CD4-positive, alpha-beta T cell treated with Interleukin-12 subunit alpha and Interleukin-12 subunit beta, for 1 hour (primary cell): ENCODE results near the gene FILIP1.
"Not testable (repeated sequence)": the region's sequence is repeated elsewhere in the genome, so short reads cannot be mapped to it uniquely, and the experiment has no call there.

ENCODE experiments used
- DNase-seq: peaks from one replicate; pipeline ENCODE4 v3.0.0-alpha.2; 2020

FILIP1 gene

DNA sequence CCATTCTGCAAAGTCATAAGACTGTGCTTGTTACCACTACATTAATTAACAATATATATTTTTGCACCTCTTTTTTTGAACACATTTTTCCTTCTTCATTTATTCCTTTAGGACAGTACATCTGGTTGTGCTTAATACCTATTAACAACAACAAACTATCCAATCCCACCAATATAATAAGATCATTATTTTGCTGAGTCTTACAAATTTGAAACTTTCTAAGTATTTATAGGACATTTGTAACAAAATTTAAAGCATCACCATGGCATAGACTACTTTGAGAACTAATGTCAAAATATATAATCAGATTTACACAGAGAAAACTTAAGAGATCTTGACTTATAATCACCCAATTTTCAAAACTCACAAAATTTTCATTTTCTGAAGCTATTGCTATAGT, 47.9 kb downstream of the FILIP1 start:
- no peak for DNase-seq

DNA sequence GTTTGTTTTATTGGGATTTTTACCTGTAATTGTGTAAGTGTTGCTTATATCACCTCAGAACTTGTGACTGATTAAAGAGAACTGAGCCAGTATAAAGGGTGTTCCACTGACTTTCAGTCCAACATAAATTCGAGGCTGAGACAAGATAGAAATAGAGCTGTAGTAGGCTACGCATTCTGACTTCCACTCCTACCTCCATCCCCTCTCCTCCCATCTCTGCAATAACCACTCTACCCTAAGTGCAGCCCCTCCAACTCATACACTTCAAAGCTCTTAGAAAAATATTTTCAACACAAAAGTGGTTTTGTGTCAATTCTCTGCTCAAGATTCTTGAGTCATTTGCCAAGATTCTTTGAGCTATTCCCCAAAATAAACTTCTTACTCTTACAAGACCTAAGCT, 48.7 kb downstream of the FILIP1 start:
- no peak for DNase-seq

DNA sequence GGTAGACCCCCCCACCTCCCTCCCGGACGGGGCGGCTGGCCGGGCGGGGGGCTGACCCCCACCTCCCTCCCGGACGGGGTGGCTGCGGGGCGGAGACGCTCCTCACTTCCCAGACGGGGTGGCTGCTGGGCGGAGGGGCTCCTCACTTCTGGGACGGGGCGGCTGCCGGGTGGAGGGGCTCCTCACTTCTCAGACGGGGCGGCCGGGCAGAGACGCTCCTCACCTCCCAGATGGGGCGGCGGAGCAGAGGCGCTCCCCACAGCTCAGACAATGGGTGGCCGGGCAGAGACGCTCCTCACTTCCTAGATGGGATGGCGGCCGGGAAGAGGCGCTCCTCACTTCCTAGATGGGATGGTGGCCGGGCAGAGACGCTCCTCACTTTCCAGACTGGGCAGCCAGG, 51.7 kb downstream of the FILIP1 start:
- DNase-seq = not testable (repeated sequence)

DNA sequence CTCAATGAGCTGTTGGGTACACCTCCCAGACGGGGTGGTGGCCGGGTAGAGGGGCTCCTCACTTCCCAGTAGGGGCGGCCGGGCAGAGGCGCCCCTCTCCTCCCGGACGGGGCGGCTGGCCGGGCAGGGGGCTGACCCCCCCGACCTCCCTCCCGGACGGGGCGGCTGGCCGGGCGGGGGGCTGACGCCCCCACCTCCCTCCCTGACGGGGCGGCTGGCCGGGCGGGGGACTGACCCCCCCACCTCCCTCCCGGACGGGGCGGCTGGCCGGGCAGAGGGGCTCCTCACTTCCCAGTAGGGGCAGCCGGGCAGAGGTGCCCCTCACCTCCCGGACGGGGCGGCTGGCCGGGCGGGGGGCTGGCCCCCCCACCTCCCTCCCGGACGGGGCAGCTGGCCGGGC, 52.1 kb downstream of the FILIP1 start:
- not testable (repeated sequence) for DNase-seq

DNA sequence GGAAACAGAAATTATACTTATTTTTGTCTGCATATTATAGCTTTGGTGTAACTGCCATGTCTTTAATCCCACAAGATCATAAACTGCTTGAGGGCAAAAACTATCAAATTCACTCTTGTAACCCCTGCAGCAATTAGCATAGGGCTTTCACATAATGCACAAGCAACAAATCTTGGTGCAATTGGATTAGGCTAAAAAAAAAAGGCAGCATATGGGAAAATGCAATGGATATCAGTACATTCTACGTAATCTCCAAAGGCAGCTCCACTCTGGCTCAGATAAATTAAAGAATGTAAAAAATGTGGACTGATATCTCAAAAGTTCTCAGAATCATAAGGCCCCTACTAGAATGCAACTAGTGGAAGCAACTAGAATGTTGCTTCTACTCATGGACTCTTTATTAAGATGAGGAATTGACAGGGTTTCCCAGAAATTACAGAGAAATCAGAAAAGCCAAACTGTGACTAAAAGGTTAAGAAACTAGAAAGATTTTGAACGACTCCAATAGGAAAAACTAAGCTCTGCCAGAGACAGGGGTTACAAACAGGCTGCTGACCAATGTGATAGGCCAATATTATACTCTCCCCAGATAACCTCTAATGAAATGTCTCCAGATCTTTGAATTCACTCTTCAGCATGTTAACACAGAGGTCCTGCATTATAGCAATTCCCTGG, 55.0 kb downstream of the FILIP1 start:
- DNase-seq = no peak

DNA sequence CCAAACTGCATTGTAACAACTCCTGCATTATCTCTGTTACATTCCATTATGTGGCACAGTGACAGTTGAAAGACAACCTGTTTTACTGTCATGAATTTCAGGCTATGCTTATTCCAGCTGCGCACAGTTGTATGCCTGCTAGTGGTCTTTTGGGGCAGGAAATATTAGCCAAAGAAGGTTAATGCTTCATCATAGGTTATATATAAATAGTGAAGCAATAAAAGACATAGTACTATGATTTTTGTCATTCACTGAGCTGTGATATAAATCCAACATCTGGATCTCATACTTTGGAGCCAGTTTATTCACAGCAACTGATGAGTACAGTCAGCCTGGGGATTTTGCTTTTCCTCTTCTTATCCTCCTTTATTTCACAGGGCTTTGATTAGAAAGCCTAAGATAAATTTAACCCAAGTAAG, 55.6 kb downstream of the FILIP1 start:
- DNase-seq = no peak

DNA sequence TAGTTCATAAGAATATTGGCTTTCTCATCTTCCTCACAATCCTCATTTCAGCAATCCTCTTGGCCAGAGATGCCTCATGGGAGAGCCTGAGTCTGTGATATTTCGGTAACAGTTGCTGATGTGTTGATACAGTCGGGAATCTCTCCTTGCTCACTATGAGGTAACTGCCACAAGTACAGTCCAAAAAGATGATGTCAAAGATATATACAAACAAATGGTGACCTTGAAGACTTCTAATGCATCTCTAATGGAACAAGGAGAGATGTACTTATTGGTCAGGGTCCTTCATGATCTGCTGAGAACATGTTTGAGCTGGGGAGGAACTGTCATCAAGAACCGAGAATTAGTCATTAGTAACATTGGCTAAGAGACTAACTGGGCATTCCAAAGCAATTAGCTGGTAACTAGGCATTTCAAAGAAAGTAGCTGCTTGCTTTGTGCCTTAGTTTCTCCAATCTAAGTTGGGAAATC, 56.1 kb downstream of the FILIP1 start:
- no peak for DNase-seq

DNA sequence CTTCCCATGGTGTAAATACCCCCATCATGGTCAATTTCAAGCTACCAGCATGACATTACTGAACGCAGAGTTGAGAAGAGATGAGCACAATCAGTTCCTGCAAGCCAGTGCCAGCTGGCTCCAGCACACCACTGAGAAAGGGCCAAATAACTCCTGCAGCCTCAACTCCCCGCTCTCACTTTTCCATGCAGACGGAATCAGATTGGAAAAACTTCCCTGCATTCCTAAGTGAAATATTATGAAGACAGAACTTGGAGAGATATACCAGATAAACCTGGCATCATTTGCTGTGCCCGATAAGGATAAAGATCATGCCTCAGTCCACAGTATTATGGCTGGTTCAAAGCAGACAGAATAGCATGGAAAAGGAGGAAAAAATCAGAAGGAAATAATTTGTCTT, 56.7 kb downstream of the FILIP1 start:
- DNase-seq = no peak

DNA sequence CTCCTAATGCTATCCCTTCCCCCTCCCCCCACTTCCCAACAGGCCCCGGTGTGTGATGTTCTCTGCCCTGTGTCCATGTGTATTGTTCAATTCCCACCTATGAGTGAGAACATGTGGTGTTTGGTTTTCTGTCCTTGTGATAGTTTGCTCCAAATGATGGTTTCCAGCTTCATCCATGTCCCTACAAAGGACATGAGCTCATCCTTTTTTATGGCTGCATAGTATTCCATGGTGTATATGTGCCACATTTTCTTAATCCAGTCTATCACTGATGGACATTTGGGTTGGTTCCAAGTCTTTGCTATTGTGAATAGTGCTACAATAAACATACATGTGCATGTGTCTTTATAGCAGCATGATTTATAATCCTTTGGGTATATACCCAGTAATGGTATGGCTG, 60.8 kb downstream of the FILIP1 start:
- not testable (repeated sequence) for DNase-seq

DNA sequence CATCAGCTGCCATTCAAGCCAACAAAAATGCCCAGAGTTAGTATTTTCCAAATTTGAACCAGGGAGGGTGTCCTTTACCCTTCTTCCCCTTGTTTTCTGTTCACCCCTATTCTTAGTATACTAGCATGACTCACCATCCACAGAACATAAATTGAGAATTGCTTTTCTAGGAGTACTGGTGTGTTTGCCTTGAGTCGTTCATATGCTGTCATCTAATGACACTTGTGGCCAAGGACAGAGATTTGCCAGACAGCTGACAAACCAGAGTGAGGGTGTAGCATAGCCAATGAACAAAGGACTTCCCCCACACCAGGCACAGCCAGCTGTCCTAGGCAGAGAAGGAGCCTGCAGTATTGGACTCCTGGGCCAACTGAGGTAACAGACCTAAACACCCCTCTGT, 62.2 kb downstream of the FILIP1 start:
- no peak for DNase-seq

DNA sequence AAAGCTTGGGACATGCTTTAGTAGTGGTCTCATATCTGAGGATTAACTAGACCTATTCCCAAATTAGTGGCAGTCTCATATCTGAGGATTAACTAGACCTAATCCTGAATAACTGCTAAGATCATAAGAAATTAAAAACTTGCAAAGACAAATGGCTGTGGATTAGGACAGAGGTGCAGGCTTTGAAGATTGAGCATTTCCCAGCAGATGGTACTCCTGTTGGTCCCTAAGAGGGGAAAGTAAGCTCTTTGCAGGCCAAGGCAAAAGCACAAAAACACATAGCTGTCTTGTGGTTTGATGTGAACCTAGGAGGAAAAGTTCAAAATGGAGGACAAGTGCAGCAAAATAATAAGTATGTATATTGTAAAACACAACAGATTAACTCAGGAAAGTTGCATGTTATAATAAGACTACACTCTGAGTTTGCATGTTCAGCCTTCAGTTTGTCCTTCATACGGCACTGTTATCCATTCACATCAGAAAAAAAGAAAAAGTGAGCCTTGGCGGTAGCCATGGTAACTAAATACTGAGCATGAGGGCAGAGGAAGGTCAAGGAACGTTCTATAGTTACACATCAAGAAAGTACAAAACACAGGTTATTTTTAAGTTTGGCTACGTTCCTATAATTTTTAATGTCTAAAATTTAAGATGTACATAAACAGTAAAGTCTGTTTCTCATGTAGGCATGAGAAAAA, 62.8 kb downstream of the FILIP1 start:
- no peak for DNase-seq

DNA sequence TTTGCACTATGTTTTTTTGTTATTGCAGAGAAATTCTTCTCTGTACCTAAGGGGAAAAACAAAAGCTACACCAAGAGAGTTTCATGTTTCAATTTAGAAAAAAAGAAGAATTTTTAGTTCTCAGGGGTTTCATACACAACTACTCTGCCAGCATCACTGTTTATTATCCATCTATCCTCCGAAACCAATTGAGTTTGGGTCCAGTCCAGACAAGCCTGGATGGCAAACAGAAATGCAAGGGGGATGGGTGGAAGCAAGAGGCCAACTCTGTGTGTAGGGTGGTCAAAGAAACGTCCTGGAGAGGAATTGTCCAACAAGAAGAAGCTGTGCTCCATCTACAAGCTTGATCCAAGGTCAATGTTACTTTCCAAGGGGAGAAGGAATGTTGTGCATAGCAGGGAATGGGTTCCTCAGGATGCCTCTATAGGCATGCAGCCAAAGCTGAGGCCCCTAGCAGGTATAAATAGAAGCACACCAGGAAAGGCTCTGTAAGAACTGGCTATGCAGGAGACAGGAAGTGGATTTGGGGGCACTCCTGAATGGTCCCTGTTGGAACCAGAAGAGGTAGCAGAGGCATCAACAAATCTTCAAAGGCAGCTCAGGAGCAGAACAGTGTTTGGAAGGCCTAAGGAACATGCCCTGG, 64.4 kb downstream of the FILIP1 start:
- DNase-seq = no peak

DNA sequence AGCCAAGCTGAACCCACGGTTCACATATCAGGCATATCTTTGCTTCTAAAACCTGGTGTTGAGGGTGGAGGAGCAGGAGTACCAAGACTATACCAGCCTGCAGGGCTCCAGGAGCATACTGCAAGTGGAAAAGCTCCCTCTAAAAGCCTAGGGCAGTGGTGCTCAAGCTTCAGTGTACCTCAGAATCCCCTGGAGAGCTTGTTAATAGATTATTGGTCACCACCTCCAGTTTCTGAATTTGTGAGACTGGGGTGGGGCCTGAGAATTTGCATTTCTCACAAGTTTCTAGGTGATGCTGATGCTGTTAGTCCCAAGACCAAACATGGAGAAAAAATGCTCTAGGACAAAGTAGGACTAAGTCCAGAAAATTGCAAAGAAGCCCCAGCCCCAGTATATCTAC, 65.4 kb downstream of the FILIP1 start:
- no peak for DNase-seq

DNA sequence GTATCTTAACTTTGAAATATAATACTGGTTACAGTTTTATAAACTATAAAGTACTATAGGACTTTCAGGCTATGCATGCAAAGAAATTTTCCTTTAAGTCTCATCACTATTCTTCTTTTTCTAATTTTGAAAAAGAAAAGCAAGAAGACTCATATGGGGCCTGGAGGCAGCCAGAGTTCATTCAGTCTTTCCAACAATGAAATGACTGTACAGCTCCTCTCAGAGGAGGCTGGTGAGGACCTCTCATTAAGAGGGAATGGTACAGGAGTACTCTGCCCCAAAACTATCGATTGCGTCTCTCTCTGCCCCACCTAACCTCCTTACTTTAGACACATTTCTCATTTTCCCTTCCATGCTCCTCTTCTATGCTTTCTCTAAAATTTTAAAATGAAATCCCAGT, 66.3 kb downstream of the FILIP1 start:
- DNase-seq = no peak

DNA sequence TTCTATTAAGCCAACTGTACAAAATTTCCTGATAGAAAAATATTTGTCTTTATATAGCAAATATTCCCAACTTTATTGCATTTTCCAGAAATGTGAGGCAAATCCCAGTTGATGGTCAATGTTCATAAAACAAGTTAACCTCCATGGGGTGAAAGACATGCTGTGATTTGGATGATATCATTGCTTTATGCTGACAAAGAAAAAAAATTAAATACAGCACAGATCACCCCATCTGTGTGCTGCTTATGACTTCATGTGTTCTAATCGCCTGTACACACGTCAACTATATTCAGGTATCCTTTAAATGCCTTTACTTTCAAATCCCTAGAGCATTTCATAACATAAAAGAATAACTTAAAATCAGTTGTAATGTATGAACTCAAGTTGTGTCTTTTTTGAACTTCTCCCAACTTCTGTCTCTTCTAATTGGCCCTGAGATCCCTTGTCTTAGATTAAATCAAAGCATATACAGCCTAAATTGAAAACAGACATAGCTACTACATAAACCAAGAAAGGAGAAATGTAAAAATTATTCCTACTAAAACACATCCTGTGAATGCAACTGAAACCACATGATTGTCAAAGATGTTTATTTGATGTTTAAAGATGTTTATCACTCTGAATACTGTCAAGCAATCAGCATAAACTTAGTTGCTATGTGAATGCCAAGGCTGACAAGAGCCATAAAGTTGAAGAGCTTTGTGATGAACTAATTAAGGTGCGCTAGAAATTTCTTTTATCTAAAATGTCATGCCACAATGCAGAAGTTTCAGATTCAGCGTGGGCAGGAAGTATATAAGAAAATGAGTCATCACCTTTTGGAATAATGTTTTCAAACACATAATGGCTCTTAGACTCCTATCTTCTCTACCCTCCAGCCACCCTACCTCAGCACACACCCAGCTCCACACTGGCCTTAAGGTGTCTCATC, 68.7 kb downstream of the FILIP1 start:
- no peak for DNase-seq

DNA sequence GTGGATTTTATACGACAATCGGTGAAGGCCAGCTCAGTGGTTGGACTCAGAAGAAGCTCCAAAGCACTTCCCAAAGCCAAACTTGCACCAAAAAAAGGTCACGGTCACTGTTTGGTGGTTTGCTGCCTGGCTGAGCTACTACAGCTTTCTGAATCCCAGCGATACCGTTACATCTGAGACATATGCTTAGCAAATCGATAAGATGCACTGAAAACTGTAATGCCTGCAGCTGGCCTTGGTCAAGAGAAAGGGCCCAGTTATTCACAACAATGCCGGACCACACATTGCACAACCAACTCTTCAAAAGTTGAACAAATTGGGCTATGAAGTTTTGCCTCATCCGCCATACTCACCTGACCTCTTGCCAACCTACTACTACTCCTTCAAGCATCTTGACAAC, 70.2 kb downstream of the FILIP1 start:
- no peak for DNase-seq

DNA sequence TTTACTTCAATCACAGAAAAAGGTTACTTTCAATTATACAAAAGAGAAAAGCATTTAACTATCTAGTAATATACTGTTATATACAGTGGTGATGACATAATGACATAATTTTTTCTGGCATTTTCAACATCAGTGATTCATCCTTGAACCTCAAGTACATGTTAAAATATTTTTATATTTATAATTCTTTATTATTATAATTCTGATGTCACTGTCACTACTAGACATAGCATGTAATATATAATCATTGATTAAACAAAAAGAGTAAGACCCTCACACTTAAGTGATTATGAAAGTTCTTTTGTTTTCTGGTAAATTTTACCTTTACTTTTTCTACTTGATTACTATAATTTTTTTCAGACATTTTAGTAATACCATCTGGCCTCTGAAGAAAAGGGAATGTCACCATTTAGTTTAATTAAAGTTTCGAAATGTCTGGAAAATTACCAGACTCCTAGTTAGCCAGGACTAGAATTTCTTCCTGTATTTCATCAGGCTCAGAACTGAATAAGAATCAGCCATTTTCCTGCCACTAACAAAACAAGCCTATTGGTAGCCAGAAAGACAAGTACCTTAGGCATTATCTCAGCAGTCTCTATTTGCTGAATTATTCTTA, 71.5 kb downstream of the FILIP1 start:
- no peak for DNase-seq

DNA sequence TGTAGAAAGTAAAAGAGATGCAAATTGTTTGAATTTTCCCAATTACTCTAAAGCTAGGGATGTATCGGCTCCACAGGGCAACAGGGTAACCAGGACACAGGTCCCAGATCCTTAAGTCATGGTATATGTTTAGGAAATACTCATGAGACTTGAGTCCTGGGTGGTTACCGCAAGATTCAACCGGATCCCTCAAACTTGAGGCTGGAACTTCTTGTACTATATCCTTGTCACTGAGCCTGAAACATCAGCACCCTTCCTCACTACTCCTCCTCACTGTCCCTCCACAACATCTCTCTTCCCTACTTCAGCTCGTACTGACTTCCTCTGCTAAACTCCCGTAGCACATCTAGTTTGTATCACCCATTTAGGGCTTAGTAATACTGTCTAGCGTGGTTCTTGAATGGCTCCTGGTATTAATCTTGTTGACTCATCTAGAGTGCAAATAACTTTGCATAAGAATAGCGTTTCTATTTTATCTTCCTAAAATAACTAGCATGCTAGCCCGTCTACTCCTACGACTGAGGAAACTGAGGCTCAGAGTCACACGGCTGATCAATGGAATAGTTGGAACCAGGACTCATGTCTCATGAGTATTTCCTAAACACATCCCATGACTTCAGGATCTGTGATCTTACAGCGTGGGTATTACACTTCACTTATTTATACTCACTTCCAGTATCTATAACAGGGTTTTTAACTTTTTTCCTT, 72.1 kb downstream of the FILIP1 start:
- DNase-seq = no peak

DNA sequence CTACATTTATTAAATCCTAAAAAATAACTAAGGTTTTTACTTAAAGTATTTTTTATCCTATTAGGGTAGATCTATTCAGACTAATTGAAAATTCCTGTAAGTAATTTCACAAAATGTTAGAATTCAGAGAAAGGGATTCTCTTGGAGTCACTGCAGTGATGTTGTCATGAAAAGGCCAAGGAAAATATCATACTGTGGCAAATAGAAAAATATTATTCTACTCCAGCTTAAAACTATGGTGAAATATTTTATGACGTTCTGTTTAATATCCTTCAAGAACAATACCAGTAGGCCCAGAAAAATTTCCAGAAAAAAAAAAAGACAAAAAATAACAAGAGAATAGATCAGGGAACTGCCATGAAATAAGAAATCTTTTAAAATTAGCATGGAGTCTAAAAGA, 73.6 kb downstream of the FILIP1 start:
- DNase-seq = no peak

DNA sequence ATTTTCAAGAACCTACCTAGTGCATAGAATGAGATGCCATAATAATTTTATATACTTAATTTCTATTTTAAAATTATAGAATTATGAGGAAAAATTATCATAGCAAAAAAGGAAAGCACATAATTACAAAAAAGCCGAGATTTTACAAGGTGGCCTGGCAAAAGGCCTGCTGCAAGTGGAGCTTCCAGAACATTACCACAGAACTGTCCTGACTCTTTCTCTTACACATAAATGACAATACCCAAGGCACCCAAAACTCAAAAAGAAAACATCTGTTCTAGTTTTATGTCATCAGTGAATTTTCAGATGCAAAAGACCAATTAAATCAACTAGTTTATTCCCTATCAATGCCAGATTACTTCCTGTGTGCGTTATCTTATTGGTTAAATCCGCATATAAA, 74.2 kb downstream of the FILIP1 start:
- DNase-seq = no peak

DNA sequence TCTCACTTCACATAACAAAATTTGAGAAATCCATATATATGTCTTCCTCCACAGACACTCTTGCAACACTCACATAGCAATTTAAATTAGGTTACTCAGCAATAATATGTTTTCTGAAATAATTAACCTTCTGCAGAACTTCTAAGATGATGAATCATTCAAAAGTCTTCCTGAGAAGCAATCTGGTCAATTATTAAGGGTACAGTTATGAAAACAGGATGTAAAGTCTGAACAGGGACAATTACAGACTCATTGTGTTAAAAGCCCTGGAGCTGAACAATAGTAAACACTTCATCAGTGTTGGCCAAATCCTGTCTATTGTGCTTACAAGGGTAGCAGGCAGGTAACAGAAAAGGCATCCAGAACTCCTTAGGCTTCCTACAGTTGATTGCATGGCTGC, 75.4 kb downstream of the FILIP1 start:
- DNase-seq = no peak

DNA sequence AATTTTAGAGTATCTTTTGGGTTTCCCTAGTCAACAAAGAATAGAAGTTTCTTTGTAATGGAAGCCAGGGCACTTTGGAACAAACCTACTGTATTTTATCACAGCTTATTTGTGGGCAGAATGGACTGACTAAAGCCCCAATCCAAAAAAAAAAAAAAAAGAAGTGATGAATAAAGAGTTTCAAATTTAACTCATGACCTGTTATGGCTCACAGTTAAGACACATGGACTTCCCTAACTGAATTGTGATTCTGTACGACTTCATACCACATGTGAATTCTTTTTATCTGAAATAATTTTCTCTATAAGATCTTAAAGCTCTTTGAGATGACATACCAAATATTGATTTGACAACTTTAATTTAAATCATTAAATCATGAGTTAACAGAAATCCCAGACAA, 77.2 kb downstream of the FILIP1 start:
- DNase-seq = no peak
